Loucy (cell line): ENCODE results near the gene TBC1D22A.

Experiments
- H2AFZ ChIP-seq: fragments of 200-600 bp; sonication (generic); 2 replicates; pipeline ENCODE4 v1.6.0; 2016; ENCODE audit warnings: antibody characterized with exemption, mild to moderate bottlenecking, low read length, moderate library complexity
- H3F3A ChIP-seq: fragments of 200-600 bp; 2 replicates; pipeline ENCODE4 v1.6.0; 2016; ENCODE audit warnings: antibody characterized with exemption, low read depth, mild to moderate bottlenecking
- H3K27me3 ChIP-seq: fragments of 200-600 bp; sonication (generic); 2 replicates; pipeline ENCODE4 v1.6.1; 2014; ENCODE audit warnings: low read length, mild to moderate bottlenecking; ENCODE audit not compliant: insufficient read depth, poor library complexity, severe bottlenecking
- H3K36me3 ChIP-seq: fragments of 200-600 bp; sonication (generic); 2 replicates; pipeline ENCODE4 v1.6.1; 2016; ENCODE audit warnings: low read length; ENCODE audit not compliant: insufficient read depth
- H3K4me1 ChIP-seq: fragments of 200-600 bp; sonication (generic); 2 replicates; pipeline ENCODE4 v1.5.1; 2014; ENCODE audit warnings: low read length, mild to moderate bottlenecking; ENCODE audit not compliant: insufficient read depth, poor library complexity, severe bottlenecking
- H3K4me2 ChIP-seq: fragments of 200-600 bp; sonication (generic); 2 replicates; pipeline ENCODE4 v1.6.0; 2014; ENCODE audit warnings: antibody characterized with exemption, low read length, low read depth, mild to moderate bottlenecking; ENCODE audit not compliant: poor library complexity, severe bottlenecking
- H3K4me3 ChIP-seq: fragments of 200-600 bp; sonication (generic); 2 replicates; pipeline ENCODE4 v1.5.1; 2014; ENCODE audit warnings: low read length, mild to moderate bottlenecking, mixed read lengths; ENCODE audit not compliant: poor library complexity, severe bottlenecking
- H3K79me2 ChIP-seq: fragments of 200-600 bp; sonication (generic); 2 replicates; pipeline ENCODE4 v1.6.1; 2014; ENCODE audit warnings: low read length; ENCODE audit not compliant: insufficient read depth
- H3K9ac ChIP-seq: fragments of 200-600 bp; sonication (generic); 2 replicates; pipeline ENCODE4 v1.6.0; 2014; ENCODE audit warnings: mild to moderate bottlenecking, low read depth, low read length, moderate library complexity; ENCODE audit not compliant: poor library complexity, severe bottlenecking
- H3K9me2 ChIP-seq: fragments of 200-600 bp; sonication (generic); replicated peaks from 2 replicates; pipeline ENCODE4 v1.6.1; 2016; ENCODE audit warnings: low read depth, low read length, mixed read lengths
- H3K9me3 ChIP-seq: fragments of 200-600 bp; sonication (generic); 2 replicates; pipeline ENCODE4 v1.6.1; 2014; ENCODE audit warnings: mild to moderate bottlenecking, antibody characterized with exemption, low read length, low read depth; ENCODE audit not compliant: insufficient read depth
- H4K20me1 ChIP-seq: fragments of 200-600 bp; sonication (generic); 2 replicates; pipeline ENCODE4 v1.6.0; 2014; ENCODE audit warnings: antibody characterized with exemption, low read length, mild to moderate bottlenecking; ENCODE audit not compliant: insufficient read depth, poor library complexity, severe bottlenecking
- CTCF ChIP-seq: fragments of 200-600 bp; sonication (generic); conservative IDR thresholded peaks from 2 replicates; pipeline ENCODE4 v1.5.1; 2014; ENCODE audit warnings: mild to moderate bottlenecking, antibody characterized with exemption, low read length
- EZH2phosphoT487 ChIP-seq: fragments of 200-600 bp; IDR thresholded peaks from 2 replicates; pipeline ENCODE4 v1.6.1; 2018; ENCODE audit warnings: antibody characterized with exemption, mild to moderate bottlenecking, moderate library complexity, borderline replicate concordance

Gene TBC1D22A

GRCh38 chr22:47210686-47211085 lies 448.2 kb downstream of the TBC1D22A start:
- Histone ChIP-seq H3K36me3 (no peaks in the 10 kb centered on the region), H3K9ac (no peak overlapping the region), H4K20me1 (no peaks in the 10 kb centered on the region), H3K9me2 (no peaks in the 10 kb centered on the region), H3K79me2 (no peaks in the 10 kb centered on the region), H3K4me2 (no peak overlapping the region), H3K27me3 (no peaks in the 10 kb centered on the region), H3K4me1 (no peaks in the 10 kb centered on the region), H3F3A (no peaks in the 10 kb centered on the region), H3K9me3 (no peaks in the 10 kb centered on the region), H3K4me3 (no peak overlapping the region), H2AFZ (no peak overlapping the region)
- no peak for TF ChIP-seq EZH2phosphoT487
- TF ChIP-seq CTCF, result no peak

GRCh38 chr22:47213571-47214230 lies 451.3 kb downstream of the TBC1D22A start:
- Histone ChIP-seq H3K4me2 (no peak overlapping the region), H2AFZ (no peak overlapping the region), H3K9me3 (no peaks in the 10 kb centered on the region), H4K20me1 (no peaks in the 10 kb centered on the region), H3K9ac (no peak overlapping the region), H3F3A (no peaks in the 10 kb centered on the region), H3K36me3 (no peaks in the 10 kb centered on the region), H3K27me3 (no peaks in the 10 kb centered on the region), H3K4me3 (no peak overlapping the region), H3K9me2 (no peaks in the 10 kb centered on the region), H3K4me1 (no peaks in the 10 kb centered on the region), H3K79me2 (no peaks in the 10 kb centered on the region)
- TF ChIP-seq EZH2phosphoT487 (no peak), CTCF (peak; percentile 94)

GRCh38 chr22:47215851-47216250 lies 453.4 kb downstream of the TBC1D22A start:
- H3K4me2 ChIP-seq, result no peak overlapping the region
- no peak overlapping the region for H3K4me3 ChIP-seq
- H3K27me3 ChIP-seq, result no peaks in the 10 kb centered on the region
- no peaks in the 10 kb centered on the region for H4K20me1 ChIP-seq
- H3K79me2 ChIP-seq, result no peaks in the 10 kb centered on the region
- TF ChIP-seq CTCF, result no peak
- TF ChIP-seq EZH2phosphoT487, result no peak
- no peaks in the 10 kb centered on the region for H3K4me1 ChIP-seq
- H3K9me2 ChIP-seq, result no peaks in the 10 kb centered on the region
- no peaks in the 10 kb centered on the region for H3K36me3 ChIP-seq
- H2AFZ ChIP-seq, result no peak overlapping the region
- no peaks in the 10 kb centered on the region for H3K9me3 ChIP-seq
- H3F3A ChIP-seq, result no peaks in the 10 kb centered on the region
- no peak overlapping the region for H3K9ac ChIP-seq
